ENCODE data around the gene GPC6.

DNA sequence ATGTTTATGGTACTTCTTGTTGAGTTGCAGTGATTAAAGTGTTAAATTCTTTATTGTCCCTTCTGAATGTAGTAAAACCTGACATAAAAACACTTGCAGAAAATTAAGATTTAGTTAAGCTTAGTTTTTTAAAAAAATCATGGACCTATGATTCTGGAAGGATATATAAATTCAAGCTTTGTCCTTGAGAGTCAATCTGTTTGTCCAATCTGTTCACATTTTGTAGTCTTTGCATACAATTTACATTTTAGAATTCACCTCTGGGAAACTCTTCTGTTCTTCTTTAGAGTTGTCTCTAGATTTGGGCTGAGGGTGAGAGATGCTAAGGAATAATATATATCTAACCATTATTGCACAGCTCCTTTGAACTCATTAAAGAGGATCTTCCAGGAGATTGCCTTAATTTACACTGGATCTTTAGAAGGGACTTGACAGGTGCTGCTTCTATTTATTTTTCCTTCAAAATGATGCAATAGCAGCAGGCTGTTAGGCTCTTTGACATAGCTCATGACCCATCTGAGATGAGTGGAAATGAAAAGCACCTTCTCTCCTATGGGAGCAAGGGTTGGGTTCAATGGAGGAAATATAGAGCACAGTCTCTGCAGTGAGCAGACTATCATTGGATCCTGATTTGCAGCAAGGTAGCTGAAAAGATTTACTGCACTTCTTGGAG lies 433.9 kb downstream of the GPC6 start:
- no peak for TF ChIP-seq POLR2A (IDR thresholded peaks at IDR 0.05)
- TF ChIP-seq, protein P1, sequence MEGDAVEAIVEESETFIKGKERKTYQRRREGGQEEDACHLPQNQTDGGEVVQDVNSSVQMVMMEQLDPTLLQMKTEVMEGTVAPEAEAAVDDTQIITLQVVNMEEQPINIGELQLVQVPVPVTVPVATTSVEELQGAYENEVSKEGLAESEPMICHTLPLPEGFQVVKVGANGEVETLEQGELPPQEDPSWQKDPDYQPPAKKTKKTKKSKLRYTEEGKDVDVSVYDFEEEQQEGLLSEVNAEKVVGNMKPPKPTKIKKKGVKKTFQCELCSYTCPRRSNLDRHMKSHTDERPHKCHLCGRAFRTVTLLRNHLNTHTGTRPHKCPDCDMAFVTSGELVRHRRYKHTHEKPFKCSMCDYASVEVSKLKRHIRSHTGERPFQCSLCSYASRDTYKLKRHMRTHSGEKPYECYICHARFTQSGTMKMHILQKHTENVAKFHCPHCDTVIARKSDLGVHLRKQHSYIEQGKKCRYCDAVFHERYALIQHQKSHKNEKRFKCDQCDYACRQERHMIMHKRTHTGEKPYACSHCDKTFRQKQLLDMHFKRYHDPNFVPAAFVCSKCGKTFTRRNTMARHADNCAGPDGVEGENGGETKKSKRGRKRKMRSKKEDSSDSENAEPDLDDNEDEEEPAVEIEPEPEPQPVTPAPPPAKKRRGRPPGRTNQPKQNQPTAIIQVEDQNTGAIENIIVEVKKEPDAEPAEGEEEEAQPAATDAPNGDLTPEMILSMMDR (IDR thresholded peaks at IDR 0.05): no peak
